ENCODE results near the gene MAGT1. TPM values are rescaled to one million over a fixed set of nuclear protein-coding genes. Genes with fewer than 3 reads are reported as not detected.

MAGT1 gene
- total RNA-seq (2014; rRNA removed; shearing (Covaris generic)), result 60.0 and 63.4 TPM in 2 replicates

GRCh38 chrX:77894921-77895886, at the start of gene MAGT1:
TSS of gene MAGT1 (minus strand) at chrX:77895435. CDS start at chrX:77895410, 25 bp downstream.

GRCh38 chrX:77910108-77910840, 15.0 kb upstream of the MAGT1 start, which contains the start of gene ATP7A:
TSS of gene ATP7A (plus strand) at chrX:77910693. CDS start at chrX:77971642, 60,949 bp downstream.

GRCh38 chrX:77899081-77899828, 4.0 kb upstream of the MAGT1 start, which contains the start of gene COX7B:
TSS of gene COX7B (plus strand) at chrX:77899468. CDS start at chrX:77899554, 86 bp downstream.

GRCh38 chrX:77785486-77786364, 109.5 kb downstream of the MAGT1 start, which contains the start of gene ATRX:
TSS of gene ATRX (minus strand) at chrX:77786216. CDS start at chrX:77786001, 215 bp downstream.

Small RNA genes within 50 kb of the gene (small RNA-seq; reads per million reads assigned to genes)
- gene RN7SL460P (not detected), gene RNU6-854P (not detected)

Other genes starting within 250 kb of the MAGT1 start
- 61.7 and 73.2 TPM in 2 replicates for gene ATRX, start 109.2 kb downstream of the MAGT1 start, total RNA-seq (2014; rRNA removed; shearing (Covaris generic))
- gene COX7B, start 4.0 kb upstream of the MAGT1 start, total RNA-seq (2014; rRNA removed; shearing (Covaris generic)), result 281 and 348 TPM in 2 replicates
- 3.2 and 5.4 TPM in 2 replicates for gene ATP7A, start 15.3 kb upstream of the MAGT1 start, total RNA-seq (2014; rRNA removed; shearing (Covaris generic))
- not detected in 2 replicates for gene PGAM4, start 74.2 kb upstream of the MAGT1 start, total RNA-seq (2014; rRNA removed; shearing (Covaris generic))
- 345 and 352 TPM in 2 replicates for gene PGK1, start 208.8 kb upstream of the MAGT1 start, total RNA-seq (2014; rRNA removed; shearing (Covaris generic))
- gene TAF9B, start 244.2 kb upstream of the MAGT1 start, total RNA-seq (2014; rRNA removed; shearing (Covaris generic)), result 17.0 and 17.7 TPM in 2 replicates

Measured in A375 (cell line).